ENCODE results near the gene FAM8A1.

FAM8A1 gene

GRCh38 chr6:17653198-17653882 is 53.2 kb downstream of the FAM8A1 start:
- in situ Hi-C loops (cut with MboI; ENCODE audit: low sequenced_read_pairs), result no loop called here

- in situ Hi-C loops (cut with MboI; ENCODE audit: low sequenced_read_pairs), result no loop called here
Measured at GRCh38 chr6:17656092-17656491, 56.0 kb downstream of the FAM8A1 start.

DNA sequence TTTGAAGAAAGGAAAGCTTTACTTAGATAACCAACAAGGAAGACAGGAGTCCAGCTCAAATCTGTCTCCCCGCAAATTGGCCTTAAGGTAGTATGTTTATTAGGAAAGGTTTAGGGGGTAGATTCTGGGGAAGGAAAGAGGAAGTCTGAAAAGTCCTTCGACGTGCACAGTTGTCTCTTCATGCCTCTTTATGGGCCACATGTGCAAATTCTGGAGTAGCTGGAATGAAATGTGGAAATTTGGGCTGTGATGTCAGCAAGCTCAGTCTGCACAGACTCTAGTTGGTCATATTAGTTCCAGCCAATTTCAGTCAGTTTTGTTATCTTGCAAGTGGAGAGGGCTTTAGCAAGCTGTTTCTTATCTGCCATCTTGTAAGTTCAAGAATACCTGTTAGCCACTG is 56.5 kb downstream of the FAM8A1 start:
- in situ Hi-C loops (cut with MboI; ENCODE audit: low sequenced_read_pairs), result no loop called here

All from hTERT RPE-1 (cell line).